Neuronal stem cell (in vitro differentiated cells): ENCODE measurements around the gene MGRN1.

Experiments
- DNase-seq: peaks from one replicate; pipeline ENCODE4 v3.0.0-alpha.2; 2013; ENCODE audit warnings: low spot score
- H2AFZ ChIP-seq: one replicate; pipeline ENCODE4 v1.6.1; 2013; ENCODE audit warnings: mild to moderate bottlenecking, low read length, inconsistent platforms
- H2AK5ac ChIP-seq: 2 replicates; pipeline ENCODE4 v1.6.1; 2013; ENCODE audit warnings: low read depth, mild to moderate bottlenecking, inconsistent platforms, low read length, moderate library complexity, mixed read lengths
- H2BK120ac ChIP-seq: 2 replicates; pipeline ENCODE4 v1.6.1; 2013; ENCODE audit warnings: low read depth, mild to moderate bottlenecking, inconsistent platforms, low read length, moderate library complexity, mixed read lengths
- H2BK12ac ChIP-seq: one replicate; pipeline ENCODE4 v1.6.1; 2013; ENCODE audit warnings: low read length, inconsistent platforms
- H2BK15ac ChIP-seq: 2 replicates; pipeline ENCODE4 v1.6.1; 2013; ENCODE audit warnings: mild to moderate bottlenecking, low read length, inconsistent platforms, mixed read lengths
- H2BK5ac ChIP-seq: one replicate; pipeline ENCODE4 v1.6.1; 2013; ENCODE audit warnings: inconsistent platforms, mild to moderate bottlenecking, low read length, moderate library complexity
- H3K14ac ChIP-seq: one replicate; pipeline ENCODE4 v1.6.1; 2013; ENCODE audit warnings: low read length, inconsistent platforms
- H3K18ac ChIP-seq: 2 replicates; pipeline ENCODE4 v1.6.1; 2013; ENCODE audit warnings: low read length, inconsistent platforms
- H3K23ac ChIP-seq: 2 replicates; pipeline ENCODE4 v1.6.1; 2013; ENCODE audit warnings: low read depth, mild to moderate bottlenecking, mixed read lengths, low read length, inconsistent platforms; ENCODE audit not compliant: poor library complexity
- H3K27ac ChIP-seq: replicated peaks from 3 replicates; pipeline ENCODE4 v1.5.1; 2013; ENCODE audit warnings: low read length, inconsistent platforms
- H3K27me3 ChIP-seq, 3 experiments: 2 replicates each; pipeline ENCODE4 v1.6.1; 2013; ENCODE audit warnings: low read length in 3 of 3, mild to moderate bottlenecking in 2 of 3, inconsistent platforms in 1 of 3, low read depth in 1 of 3, mixed read lengths in 1 of 3, moderate library complexity in 1 of 3; ENCODE audit not compliant: control insufficient read depth in 3 of 3, insufficient read depth in 3 of 3
- H3K36me3 ChIP-seq, 2 donors: replicated peaks in 1 of 2; 2 replicates each; pipeline ENCODE4 v1.6.1; 2013; ENCODE audit warnings: low read length in 2 of 2; ENCODE audit not compliant: control insufficient read depth in 2 of 2, insufficient read depth in 2 of 2
- H3K4ac ChIP-seq: 2 replicates; pipeline ENCODE4 v1.6.1; 2013; ENCODE audit warnings: inconsistent platforms, mild to moderate bottlenecking, low read length, moderate library complexity
- H3K4me1 ChIP-seq, 2 donors: 1 replicate in 1 of 2; 2 replicates in 1 of 2; pipeline ENCODE4 v1.6.1; 2013; ENCODE audit warnings: low read length in 2 of 2, low read depth in 1 of 2; ENCODE audit not compliant: control insufficient read depth in 2 of 2, insufficient read depth in 1 of 2
- H3K4me2 ChIP-seq: one replicate; pipeline ENCODE4 v1.6.1; 2013; ENCODE audit warnings: mild to moderate bottlenecking, low read length, inconsistent platforms; ENCODE audit not compliant: insufficient read depth, poor library complexity, severe bottlenecking
- H3K4me3 ChIP-seq, 2 donors: 2 replicates each; pipeline ENCODE4 v1.5.1; 2013; ENCODE audit warnings: low read length in 2 of 2, mild to moderate bottlenecking in 2 of 2, inconsistent platforms in 1 of 2, moderate library complexity in 1 of 2
- H3K79me1 ChIP-seq: one replicate; pipeline ENCODE4 v1.6.1; 2013; ENCODE audit warnings: low read depth, mild to moderate bottlenecking, inconsistent platforms, low read length, moderate library complexity
- H3K9ac ChIP-seq: one replicate; pipeline ENCODE4 v1.6.1; 2013; ENCODE audit warnings: mild to moderate bottlenecking, low read depth, low read length, inconsistent platforms; ENCODE audit not compliant: poor library complexity
- H3K9me3 ChIP-seq, 2 donors: replicated peaks in 1 of 2; 2 replicates each; pipeline versions ENCODE3 to v1.6.1; 2013; ENCODE audit warnings: low read length in 2 of 2, mild to moderate bottlenecking in 2 of 2, inconsistent platforms in 1 of 2, low read depth in 1 of 2, mixed read lengths in 1 of 2, moderate library complexity in 1 of 2; ENCODE audit not compliant: control insufficient read depth in 2 of 2, insufficient read depth in 1 of 2
- H4K8ac ChIP-seq: one replicate; pipeline ENCODE4 v1.6.1; 2013; ENCODE audit warnings: low read depth, mild to moderate bottlenecking, inconsistent platforms, low read length, moderate library complexity
- H4K91ac ChIP-seq: one replicate; pipeline ENCODE4 v1.6.1; 2013; ENCODE audit warnings: low read length, low read depth, mild to moderate bottlenecking, inconsistent platforms; ENCODE audit not compliant: poor library complexity
- WGBS, 2 donors: extraction: QIAGEN DNeasy Blood & Tissue Kit; methylation state at CpG; one replicate each; pipeline ENCODE4 v1.1.7; 2013; ENCODE audit warnings: missing lambda C conversion rate in 2 of 2, mixed read lengths in 1 of 2; ENCODE audit not compliant: insufficient read length in 2 of 2, insufficient replicate concordance in 1 of 2; ENCODE audit errors: extremely low coverage in 2 of 2; 5-methylcytosine and 5-hydroxymethylcytosine counted together

MGRN1 gene

DNA sequence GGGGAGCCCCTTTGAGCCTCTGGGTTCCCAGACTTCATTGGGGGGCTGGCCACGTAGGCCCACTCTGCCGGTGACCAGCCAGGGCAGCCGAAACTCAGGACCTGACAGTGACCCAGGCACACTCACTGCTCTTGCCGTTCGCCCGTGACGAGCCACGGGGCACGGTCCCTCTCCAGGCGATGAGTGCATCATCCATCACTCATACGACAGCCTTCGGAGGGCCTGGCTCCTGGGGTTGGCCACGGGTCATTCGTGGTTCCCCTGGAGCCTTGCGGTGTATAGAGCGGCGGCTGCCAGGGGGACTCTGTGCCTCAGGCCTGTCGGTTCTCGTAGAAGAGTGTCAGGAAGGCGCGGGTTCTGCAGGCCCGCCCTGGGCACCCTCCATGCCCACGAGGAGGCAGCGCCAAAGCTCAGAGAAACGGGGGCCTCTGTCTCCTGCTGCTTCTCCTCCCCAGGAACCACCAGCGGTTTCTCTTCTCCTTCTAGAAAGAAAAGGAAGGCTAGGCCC, 57.5 kb downstream of the MGRN1 start:
- Histone ChIP-seq H2AK5ac (no peak overlapping the region), H3K23ac (peak overlapping the region; percentile 31), H3K27me3 (no peaks in the 10 kb centered on the region), H2AFZ (no peak overlapping the region), H3K4me2 (no peak overlapping the region), H2BK5ac (no peak overlapping the region), H3K4ac (no peak overlapping the region), H3K9me3 (no peaks in the 10 kb centered on the region), H3K79me1 (peaks cover 6% of the 10 kb centered on the region), H4K91ac (no peak overlapping the region), H2BK12ac (peak overlapping the region; percentile 2), H3K9ac (no peak overlapping the region), H3K4me1 (no peaks in the 10 kb centered on the region), H2BK15ac (no peak overlapping the region), H3K14ac (no peak overlapping the region), H3K36me3 (peaks cover 19 to 87% of the 10 kb centered on the region in 2 donors), H3K18ac (peak overlapping the region; percentile 38), H3K27ac (no peak overlapping the region), H2BK120ac (no peak overlapping the region), H4K8ac (no peak overlapping the region), H3K4me3 (no peak overlapping the region)
- no peak for DNase-seq
- WGBS, 2 donors: no CpG with 5 or more reads among the region's 26 CpGs

DNA sequence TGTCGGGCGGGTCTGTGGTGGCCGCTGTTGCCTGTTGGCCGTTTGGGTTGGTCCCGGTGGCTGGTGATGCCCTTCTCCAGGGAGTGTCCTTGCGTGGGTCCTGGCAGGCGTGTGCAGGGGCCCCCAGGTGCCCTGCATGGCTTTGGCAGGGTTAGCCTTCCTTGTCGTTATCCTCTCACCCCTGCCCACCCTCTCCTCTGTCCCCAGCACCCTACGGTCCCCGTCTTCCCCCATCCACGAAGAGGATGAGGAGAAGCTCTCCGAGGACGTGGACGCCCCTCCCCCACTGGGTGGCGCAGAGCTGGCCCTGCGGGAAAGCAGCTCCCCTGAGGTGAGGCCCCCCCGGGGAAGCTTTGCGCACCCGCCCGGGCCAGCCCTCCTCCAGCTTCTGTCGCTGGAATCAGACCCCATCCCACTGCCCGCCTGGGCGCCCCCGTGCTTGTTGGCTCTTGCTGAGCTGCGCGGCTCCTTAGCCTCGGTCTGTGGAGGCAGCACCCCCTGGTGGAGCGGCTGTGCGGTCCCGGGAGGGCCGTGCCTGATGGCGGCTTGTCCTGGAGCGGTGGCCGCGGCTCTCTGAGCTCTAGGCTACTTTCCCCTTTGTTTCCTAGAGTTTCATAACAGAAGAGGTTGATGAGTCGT, 58.1 kb downstream of the MGRN1 start:
- H3K14ac ChIP-seq: no peak overlapping the region
- H3K4ac ChIP-seq: no peak overlapping the region
- peaks cover 6% of the 10 kb centered on the region for H3K79me1 ChIP-seq
- no peak for DNase-seq
- no peak overlapping the region for H4K8ac ChIP-seq
- H2AFZ ChIP-seq: no peak overlapping the region
- H2BK120ac ChIP-seq: no peak overlapping the region
- peak overlapping the region; percentile 2 for H2BK12ac ChIP-seq
- no peak overlapping the region for H2BK15ac ChIP-seq
- H2BK5ac ChIP-seq: no peak overlapping the region
- no peak overlapping the region for H3K9ac ChIP-seq
- no CpG with 5 or more reads among the region's 36 CpGs for WGBS, 2 donors
- no peak overlapping the region for H4K91ac ChIP-seq
- H2AK5ac ChIP-seq: peak overlapping the region; percentile 9
- H3K4me3 ChIP-seq: no peak overlapping the region
- H3K18ac ChIP-seq: peak overlapping the region; percentile 13
- H3K9me3 ChIP-seq: no peaks in the 10 kb centered on the region
- H3K4me2 ChIP-seq: no peak overlapping the region
- H3K36me3 ChIP-seq: peaks cover 19 to 87% of the 10 kb centered on the region in 2 donors
- no peak overlapping the region for H3K27ac ChIP-seq
- H3K27me3 ChIP-seq: no peaks in the 10 kb centered on the region
- H3K23ac ChIP-seq: peak overlapping the region; percentile 31
- no peaks in the 10 kb centered on the region for H3K4me1 ChIP-seq

DNA sequence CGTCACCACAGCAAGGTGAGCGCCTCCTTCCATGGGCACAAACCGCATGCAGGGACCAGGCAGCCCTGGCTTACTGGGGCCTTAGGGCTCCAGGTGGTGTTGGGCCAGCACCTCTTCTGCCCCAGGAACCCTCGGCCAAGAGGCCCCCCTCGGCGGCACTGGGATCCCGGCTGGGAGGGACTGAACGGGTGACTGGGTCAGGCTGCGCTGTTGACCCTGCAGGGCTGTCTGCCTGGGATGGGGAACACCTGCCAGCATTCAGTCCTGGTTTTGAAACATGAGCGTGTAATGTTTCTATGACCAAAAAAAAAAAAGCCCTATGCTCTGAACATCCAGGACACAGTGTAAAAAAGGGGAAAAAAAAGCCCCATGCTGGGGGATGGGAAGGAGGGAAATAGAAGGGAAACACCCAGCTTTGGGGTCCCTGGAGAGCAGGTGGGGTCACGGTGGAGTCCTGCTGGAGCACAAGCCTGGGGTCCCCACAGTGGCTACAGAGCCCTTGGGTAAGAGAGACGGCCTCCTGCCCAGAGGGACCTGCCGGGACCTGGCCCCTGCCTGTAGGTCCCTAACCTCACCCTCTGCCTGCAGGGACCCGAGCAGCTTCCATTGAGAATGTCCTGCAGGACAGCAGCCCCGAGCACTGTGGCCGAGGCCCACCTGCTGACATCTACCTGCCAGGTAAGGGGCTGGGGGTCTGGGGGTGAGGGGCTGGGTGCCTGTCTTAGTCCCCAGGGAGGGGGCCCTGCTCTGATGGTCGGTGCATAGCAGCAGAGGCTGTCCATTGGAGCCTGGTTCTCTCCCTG, 58.8 kb downstream of the MGRN1 start:
- H3K27ac ChIP-seq: no peak overlapping the region

DNA sequence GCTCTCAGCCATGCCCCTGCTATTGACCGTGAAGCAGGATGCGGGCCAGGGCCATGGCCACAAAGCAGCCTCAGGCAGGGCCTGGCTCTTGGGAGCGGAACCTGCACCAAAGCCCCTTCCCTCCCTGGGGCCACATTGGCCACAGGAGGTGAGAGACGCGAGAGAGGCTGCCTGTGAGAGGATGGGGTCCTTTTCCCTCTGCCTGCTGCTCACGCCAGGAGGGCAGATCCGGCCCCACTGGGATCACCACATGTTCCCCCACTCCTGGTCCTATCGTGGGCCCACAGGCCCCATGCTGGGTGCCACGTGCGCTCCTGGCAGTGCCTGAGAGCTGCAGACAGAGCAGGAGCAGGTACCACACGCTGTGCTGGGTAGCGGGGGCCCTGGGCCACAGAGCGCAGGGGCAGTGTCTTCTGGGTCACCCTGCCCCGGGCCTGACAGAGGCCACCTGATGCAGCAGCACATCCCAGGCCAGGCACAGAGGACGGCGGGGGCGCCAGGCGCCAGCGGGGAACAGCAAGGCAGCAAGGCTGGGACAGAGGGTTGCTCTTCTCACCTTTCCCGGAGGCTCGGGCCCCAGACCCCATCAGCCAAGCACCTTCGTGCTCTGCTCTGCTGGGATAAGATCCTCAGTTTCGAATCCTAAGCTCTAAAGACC, 59.6 kb downstream of the MGRN1 start:
- Histone ChIP-seq H4K8ac (no peak overlapping the region), H3K27ac (no peak overlapping the region), H3K14ac (no peak overlapping the region), H2BK15ac (no peak overlapping the region), H2BK12ac (no peak overlapping the region), H3K23ac (no peak overlapping the region), H2BK5ac (no peak overlapping the region), H3K9ac (no peak overlapping the region), H4K91ac (peak overlapping the region; percentile 53), H3K4me3 (no peak overlapping the region), H3K4me2 (no peak overlapping the region), H3K18ac (no peak overlapping the region), H3K9me3 (no peaks in the 10 kb centered on the region), H3K4ac (no peak overlapping the region), H3K27me3 (no peaks in the 10 kb centered on the region), H3K79me1 (peaks cover 4% of the 10 kb centered on the region), H2BK120ac (no peak overlapping the region), H2AFZ (no peak overlapping the region), H3K36me3 (peaks cover 18 to 94% of the 10 kb centered on the region in 2 donors), H3K4me1 (no peaks in the 10 kb centered on the region), H2AK5ac (no peak overlapping the region)
- no CpG with 5 or more reads among the region's 23 CpGs for whole genome bisulfite sequencing, 2 donors
- DNase-seq: no peak

More for the DNA sequence above, 58.8 kb downstream of the MGRN1 start:
- peaks cover 6% of the 10 kb centered on the region for H3K79me1 ChIP-seq
- no peak overlapping the region for H3K4me2 ChIP-seq
- no peak overlapping the region for H3K18ac ChIP-seq
- H2AFZ ChIP-seq: no peak overlapping the region
- H2BK15ac ChIP-seq: no peak overlapping the region
- peak overlapping the region; percentile 9 for H2AK5ac ChIP-seq
- H3K36me3 ChIP-seq: peaks cover 18 to 94% of the 10 kb centered on the region in 2 donors
- no CpG with 5 or more reads among the region's 17 CpGs for WGBS, 2 donors
- no peak overlapping the region for H2BK12ac ChIP-seq
- no peak for DNase-seq
- H4K91ac ChIP-seq: no peak overlapping the region
- H4K8ac ChIP-seq: no peak overlapping the region
- no peaks in the 10 kb centered on the region for H3K4me1 ChIP-seq
- no peak overlapping the region for H2BK120ac ChIP-seq
- no peak overlapping the region for H3K14ac ChIP-seq
- no peaks in the 10 kb centered on the region for H3K9me3 ChIP-seq
- no peaks in the 10 kb centered on the region for H3K27me3 ChIP-seq
- H3K23ac ChIP-seq: peak overlapping the region; percentile 31
- no peak overlapping the region for H2BK5ac ChIP-seq
- H3K4me3 ChIP-seq: no peak overlapping the region
- H3K9ac ChIP-seq: no peak overlapping the region
- H3K4ac ChIP-seq: no peak overlapping the region
